Measurements from ENCODE around the gene SEL1L.

Gene SEL1L

DNA sequence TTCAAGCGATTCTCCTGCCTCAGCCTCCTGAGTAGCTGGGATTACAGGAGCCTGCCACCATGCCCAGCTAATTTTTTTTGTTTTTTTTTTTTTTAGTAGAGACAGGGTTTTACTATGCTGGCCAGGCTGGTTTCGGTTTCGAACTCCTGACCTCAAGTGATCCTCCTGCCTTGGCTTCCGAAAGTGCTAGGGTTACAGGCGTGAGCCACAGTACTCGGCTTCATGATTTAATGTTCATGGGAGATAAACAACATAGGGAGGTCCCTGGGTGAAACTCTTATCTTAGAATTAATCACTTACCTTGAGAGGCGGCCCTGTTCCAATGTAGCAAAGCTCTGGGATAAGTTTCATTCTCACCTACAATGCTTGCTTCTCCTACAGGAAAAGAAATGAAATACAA lies 48.3 kb downstream of the SEL1L start:
- Histone ChIP-seq H3K36me3 (ENCODE audit: low read length) (peaks cover 61% of the 10 kb centered on the region), H3K9me2 (replicated peaks; ENCODE audit: insufficient read depth, low read length) (no peaks in the 10 kb centered on the region), H2AFZ (ENCODE audit: low read depth, low read length, severe bottlenecking) (no peak overlapping the region), H3K27me3 (ENCODE audit: low read length) (no peaks in the 10 kb centered on the region), H3K27ac (ENCODE audit: low read depth, low read length) (no peak overlapping the region), H3K9ac (ENCODE audit: low read length) (no peak overlapping the region), H3F3A (ENCODE audit: insufficient read depth) (no peaks in the 10 kb centered on the region), H3K79me2 (ENCODE audit: insufficient read depth, low read length) (no peaks in the 10 kb centered on the region), H4K20me1 (ENCODE audit: low read depth, low read length) (no peaks in the 10 kb centered on the region), H3K4me2 (ENCODE audit: low read depth, low read length, poor library complexity, severe bottlenecking) (no peak overlapping the region), H3K4me3 (ENCODE audit: insufficient read depth, low read length, poor library complexity, severe bottlenecking) (no peak overlapping the region), H3K9me3 (ENCODE audit: insufficient read depth, low read length) (no peaks in the 10 kb centered on the region)
- TF ChIP-seq EZH2phosphoT487 (conservative IDR thresholded peaks at IDR 0.05; ENCODE audit: low read length), result no peak
- TF ChIP-seq, protein P1, sequence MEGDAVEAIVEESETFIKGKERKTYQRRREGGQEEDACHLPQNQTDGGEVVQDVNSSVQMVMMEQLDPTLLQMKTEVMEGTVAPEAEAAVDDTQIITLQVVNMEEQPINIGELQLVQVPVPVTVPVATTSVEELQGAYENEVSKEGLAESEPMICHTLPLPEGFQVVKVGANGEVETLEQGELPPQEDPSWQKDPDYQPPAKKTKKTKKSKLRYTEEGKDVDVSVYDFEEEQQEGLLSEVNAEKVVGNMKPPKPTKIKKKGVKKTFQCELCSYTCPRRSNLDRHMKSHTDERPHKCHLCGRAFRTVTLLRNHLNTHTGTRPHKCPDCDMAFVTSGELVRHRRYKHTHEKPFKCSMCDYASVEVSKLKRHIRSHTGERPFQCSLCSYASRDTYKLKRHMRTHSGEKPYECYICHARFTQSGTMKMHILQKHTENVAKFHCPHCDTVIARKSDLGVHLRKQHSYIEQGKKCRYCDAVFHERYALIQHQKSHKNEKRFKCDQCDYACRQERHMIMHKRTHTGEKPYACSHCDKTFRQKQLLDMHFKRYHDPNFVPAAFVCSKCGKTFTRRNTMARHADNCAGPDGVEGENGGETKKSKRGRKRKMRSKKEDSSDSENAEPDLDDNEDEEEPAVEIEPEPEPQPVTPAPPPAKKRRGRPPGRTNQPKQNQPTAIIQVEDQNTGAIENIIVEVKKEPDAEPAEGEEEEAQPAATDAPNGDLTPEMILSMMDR (IDR thresholded peaks at IDR 0.05; ENCODE audit: insufficient read depth, low read length, poor library complexity, severe bottlenecking), result no peak

DNA sequence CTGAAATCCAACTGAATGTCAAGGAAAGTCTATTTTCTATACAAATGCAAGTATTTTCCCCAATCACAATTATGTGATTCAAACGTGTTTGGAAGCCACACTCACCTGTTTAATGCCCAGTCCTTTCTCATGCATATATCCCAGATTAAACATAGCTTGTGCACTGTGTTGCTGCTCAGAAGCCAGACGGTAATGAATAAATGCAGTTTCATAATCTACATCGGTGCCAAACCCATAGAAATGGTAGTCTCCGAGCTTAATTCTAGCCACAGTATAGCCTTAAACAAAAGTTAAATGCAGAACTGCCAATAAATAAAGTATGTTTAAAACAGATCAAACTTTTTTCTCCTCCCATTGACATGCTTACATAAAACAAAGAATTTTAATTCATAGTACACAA lies 49.5 kb downstream of the SEL1L start:
- Histone ChIP-seq H3K4me3 (ENCODE audit: insufficient read depth, low read length, poor library complexity, severe bottlenecking) (no peak overlapping the region), H3K79me2 (ENCODE audit: insufficient read depth, low read length) (no peaks in the 10 kb centered on the region), H3K27me3 (ENCODE audit: low read length) (no peaks in the 10 kb centered on the region), H2AFZ (ENCODE audit: low read depth, low read length, severe bottlenecking) (no peak overlapping the region), H3K36me3 (ENCODE audit: low read length) (peaks cover 55% of the 10 kb centered on the region; the same call in 1 of the 2 replicates), H4K20me1 (ENCODE audit: low read depth, low read length) (no peaks in the 10 kb centered on the region), H3K4me2 (ENCODE audit: low read depth, low read length, poor library complexity, severe bottlenecking) (no peak overlapping the region), H3K9me2 (replicated peaks; ENCODE audit: insufficient read depth, low read length) (no peaks in the 10 kb centered on the region), H3F3A (ENCODE audit: insufficient read depth) (no peaks in the 10 kb centered on the region), H3K9ac (ENCODE audit: low read length) (no peak overlapping the region), H3K27ac (ENCODE audit: low read depth, low read length) (no peak overlapping the region), H3K9me3 (ENCODE audit: insufficient read depth, low read length) (no peaks in the 10 kb centered on the region)
- TF ChIP-seq, protein P1 (IDR thresholded peaks at IDR 0.05; ENCODE audit: insufficient read depth, low read length, poor library complexity, severe bottlenecking), result no peak
- TF ChIP-seq EZH2phosphoT487 (conservative IDR thresholded peaks at IDR 0.05; ENCODE audit: low read length), result no peak

DNA sequence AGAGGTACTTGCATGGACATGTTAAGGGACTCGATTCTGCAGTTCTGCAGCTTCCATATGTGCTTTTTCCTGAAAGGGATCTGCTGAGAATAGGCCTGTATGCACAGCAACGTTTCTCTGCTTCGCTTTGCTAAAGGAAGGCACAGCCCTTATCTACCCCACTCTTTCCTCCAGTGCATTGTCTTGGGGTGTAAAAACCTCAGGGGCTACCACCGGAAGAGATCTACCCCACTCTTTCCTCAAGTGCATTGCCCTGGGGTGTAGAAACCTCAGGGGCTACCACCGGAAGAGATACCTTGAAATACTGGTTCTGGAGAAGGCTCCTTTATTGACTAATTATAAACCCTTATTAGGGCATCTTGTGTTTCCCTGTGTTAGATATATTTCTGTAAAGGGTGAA lies 52.9 kb downstream of the SEL1L start:
- no peak overlapping the region for H3K4me3 ChIP-seq (ENCODE audit: insufficient read depth, low read length, poor library complexity, severe bottlenecking)
- H3K9me2 ChIP-seq (replicated peaks; ENCODE audit: insufficient read depth, low read length), result no peaks in the 10 kb centered on the region
- peaks cover 51% of the 10 kb centered on the region for H3K36me3 ChIP-seq (ENCODE audit: low read length)
- no peak overlapping the region for H2AFZ ChIP-seq (ENCODE audit: low read depth, low read length, severe bottlenecking)
- TF ChIP-seq, protein P1 (IDR thresholded peaks at IDR 0.05; ENCODE audit: insufficient read depth, low read length, poor library complexity, severe bottlenecking), result no peak
- TF ChIP-seq EZH2phosphoT487 (conservative IDR thresholded peaks at IDR 0.05; ENCODE audit: low read length), result no peak
- H3F3A ChIP-seq (ENCODE audit: insufficient read depth), result no peaks in the 10 kb centered on the region
- no peaks in the 10 kb centered on the region for H4K20me1 ChIP-seq (ENCODE audit: low read depth, low read length)
- no peaks in the 10 kb centered on the region for H3K27me3 ChIP-seq (ENCODE audit: low read length)
- H3K4me2 ChIP-seq (ENCODE audit: low read depth, low read length, poor library complexity, severe bottlenecking), result no peak overlapping the region
- no peaks in the 10 kb centered on the region for H3K79me2 ChIP-seq (ENCODE audit: insufficient read depth, low read length)
- H3K27ac ChIP-seq (ENCODE audit: low read depth, low read length), result no peak overlapping the region
- no peaks in the 10 kb centered on the region for H3K9me3 ChIP-seq (ENCODE audit: insufficient read depth, low read length)
- no peak overlapping the region for H3K9ac ChIP-seq (ENCODE audit: low read length)
